Immature natural killer cell (primary cell): ENCODE measurements around the gene SURF2. TPM values are rescaled to one million over a fixed set of nuclear protein-coding genes. Genes with fewer than 3 reads are reported as not detected.
"Not testable (repeated sequence)": the region's sequence is repeated elsewhere in the genome, so short reads cannot be mapped to it uniquely, and the experiment has no call there.

Experiments used
- DNase-seq, 3 donors: peaks; one replicate each; pipeline ENCODE4 v3.0.0; 2022; ENCODE audit warnings: mixed read lengths in 1 of 3
- H3K27ac Mint-ChIP-seq, 6 donors: one replicate each; pipeline ENCODE4 v1.8.0; 2020; ENCODE audit warnings: mixed read lengths in 6 of 6, mild to moderate bottlenecking in 5 of 6, inconsistent platforms in 4 of 6, moderate library complexity in 3 of 6
- H3K27me3 Mint-ChIP-seq, 3 donors: one replicate each; pipeline ENCODE4 v1.8.0; 2020 to 2021; ENCODE audit warnings: low read depth in 3 of 3, mild to moderate bottlenecking in 3 of 3, mixed read lengths in 3 of 3, moderate library complexity in 3 of 3, inconsistent platforms in 1 of 3
- H3K36me3 Mint-ChIP-seq, 3 donors: one replicate each; pipeline ENCODE4 v1.8.0; 2020; ENCODE audit warnings: mixed read lengths in 3 of 3, inconsistent platforms in 2 of 3, mild to moderate bottlenecking in 2 of 3
- H3K4me1 Mint-ChIP-seq, 2 donors: one replicate each; pipeline ENCODE4 v1.8.0; 2020; ENCODE audit warnings: inconsistent platforms in 2 of 2, mild to moderate bottlenecking in 2 of 2, mixed read lengths in 2 of 2, moderate library complexity in 1 of 2
- H3K4me3 Mint-ChIP-seq, 5 donors: one replicate each; pipeline ENCODE4 v1.8.0; 2020; ENCODE audit warnings: mild to moderate bottlenecking in 5 of 5, mixed read lengths in 5 of 5, inconsistent platforms in 3 of 5, moderate library complexity in 3 of 5
- H3K9me3 Mint-ChIP-seq, 6 donors: one replicate each; pipeline ENCODE4 v1.8.0; 2020; ENCODE audit warnings: mild to moderate bottlenecking in 6 of 6, mixed read lengths in 6 of 6, inconsistent platforms in 4 of 6, moderate library complexity in 3 of 6
- polyA plus RNA-seq, 3 donors: library from polyadenylated mRNA; unstranded; fragments of 300-500 nt; fragmentation: Illumina TruSeq; gene quantifications; one replicate each; pipeline ENCODE4 v1.2.3, GENCODE V29; 2021

The SURF2 gene
- polyA plus RNA-seq, 3 donors from 2014 or later = 30.2 to 36.9 (median 34.5) TPM

GRCh38 chr9:133329306-133330156 lies 26.8 kb upstream of the SURF2 start:
- H3K27ac Mint-ChIP-seq = peak overlapping the region in 2 of 6 donors; percentile 59 to 63
- peaks cover 6 to 28% (median 8%) of the 10 kb centered on the region in 3 donors for H3K36me3 Mint-ChIP-seq
- H3K4me1 Mint-ChIP-seq = peaks cover 6 to 29% of the 10 kb centered on the region in 2 donors
- DNase-seq, H3K9me3 Mint-ChIP-seq, H3K4me3 Mint-ChIP-seq, H3K27me3 Mint-ChIP-seq: not testable (repeated sequence)

- peaks cover 0 to 7% (median 3%) of the 10 kb centered on the region in 3 donors for H3K27me3 Mint-ChIP-seq
- H3K36me3 Mint-ChIP-seq = peaks cover 4 to 28% (median 6%) of the 10 kb centered on the region in 3 donors
- no peak for DNase-seq
- H3K4me3 Mint-ChIP-seq = no peak overlapping the region
- H3K27ac Mint-ChIP-seq = no peak overlapping the region
- no peaks in the 10 kb centered on the region for H3K9me3 Mint-ChIP-seq
- peaks cover 22 to 46% of the 10 kb centered on the region in 2 donors for H3K4me1 Mint-ChIP-seq
Observed at GRCh38 chr9:133331221-133331620, 25.1 kb upstream of the SURF2 start.

GRCh38 chr9:133331641-133332380 lies 24.5 kb upstream of the SURF2 start:
- Mint-ChIP-seq H3K36me3 (peaks cover 4 to 28% (median 6%) of the 10 kb centered on the region in 3 donors), H3K4me1 (peaks cover 27 to 50% of the 10 kb centered on the region in 2 donors), H3K9me3 (no peaks in the 10 kb centered on the region), H3K4me3 (no peak overlapping the region), H3K27me3 (peaks cover 0 to 7% (median 3%) of the 10 kb centered on the region in 3 donors), H3K27ac (peak overlapping the region in 1 of 6 donors; percentile 71)
- DNase-seq = no peak

- Mint-ChIP-seq H3K27ac (peak overlapping the region in 1 of 6 donors; percentile 71), H3K36me3 (peaks cover 4 to 28% (median 6%) of the 10 kb centered on the region in 3 donors), H3K4me1 (peaks cover 31 to 50% of the 10 kb centered on the region in 2 donors), H3K27me3 (peaks cover 0 to 7% (median 3%) of the 10 kb centered on the region in 3 donors), H3K4me3 (no peak overlapping the region), H3K9me3 (no peaks in the 10 kb centered on the region)
- no peak for DNase-seq
Observed at GRCh38 chr9:133332381-133332730, 24.0 kb upstream of the SURF2 start.

GRCh38 chr9:133333011-133333410 lies 23.3 kb upstream of the SURF2 start:
- no peak overlapping the region for H3K27ac Mint-ChIP-seq
- H3K4me1 Mint-ChIP-seq = peaks cover 35 to 50% of the 10 kb centered on the region in 2 donors
- H3K9me3 Mint-ChIP-seq = no peaks in the 10 kb centered on the region
- no peak for DNase-seq
- peak overlapping the region in 1 of 5 donors; percentile 15 for H3K4me3 Mint-ChIP-seq
- peaks cover 4 to 28% (median 6%) of the 10 kb centered on the region in 3 donors for H3K36me3 Mint-ChIP-seq
- peaks cover 0 to 7% (median 3%) of the 10 kb centered on the region in 3 donors for H3K27me3 Mint-ChIP-seq

GRCh38 chr9:133333566-133333965 lies 22.8 kb upstream of the SURF2 start:
- H3K4me1 Mint-ChIP-seq = peaks cover 36 to 48% of the 10 kb centered on the region in 2 donors
- no peak overlapping the region for H3K27ac Mint-ChIP-seq
- H3K36me3 Mint-ChIP-seq = peaks cover 4 to 28% (median 6%) of the 10 kb centered on the region in 3 donors
- H3K9me3 Mint-ChIP-seq = no peaks in the 10 kb centered on the region
- H3K4me3 Mint-ChIP-seq = peak overlapping the region in 1 of 5 donors; percentile 15
- H3K27me3 Mint-ChIP-seq = peaks cover 0 to 7% (median 3%) of the 10 kb centered on the region in 3 donors
- no peak for DNase-seq

GRCh38 chr9:133334161-133334560 lies 22.2 kb upstream of the SURF2 start:
- Mint-ChIP-seq H3K4me1 (peaks cover 40 to 48% of the 10 kb centered on the region in 2 donors), H3K27me3 (peaks cover 0 to 7% (median 3%) of the 10 kb centered on the region in 3 donors), H3K27ac (peak overlapping the region in 2 of 6 donors; percentile 35 to 58), H3K9me3 (no peaks in the 10 kb centered on the region), H3K36me3 (peaks cover 7 to 32% (median 11%) of the 10 kb centered on the region in 3 donors), H3K4me3 (peak overlapping the region in 3 of 5 donors; percentile 32 to 97 (median 96))
- no peak for DNase-seq

- H3K27me3 Mint-ChIP-seq, DNase-seq, H3K9me3 Mint-ChIP-seq: not testable (repeated sequence)
- Mint-ChIP-seq H3K4me1 (peaks cover 47 to 51% of the 10 kb centered on the region in 2 donors), H3K36me3 (peaks cover 11 to 33% (median 12%) of the 10 kb centered on the region in 3 donors), H3K4me3 (peak overlapping the region; percentile 96 to 97 (median 96)), H3K27ac (peak overlapping the region; percentile 92 to 96 (median 94))
Observed at GRCh38 chr9:133334888-133335287, 21.5 kb upstream of the SURF2 start.

GRCh38 chr9:133335924-133336811 lies 20.2 kb upstream of the SURF2 start, which contains the start of gene SURF6:
Gene SURF6 (minus strand): TSS chr9:133336188. CDS start chr9:133336132, 56 bp downstream.
- H3K9me3 Mint-ChIP-seq = no peaks in the 10 kb centered on the region

GRCh38 chr9:133339641-133340040 lies 16.7 kb upstream of the SURF2 start:
- H3K4me3 Mint-ChIP-seq = peak overlapping the region; percentile 59 to 81 (median 62)
- H3K27me3 Mint-ChIP-seq = peaks cover 0 to 5% (median 4%) of the 10 kb centered on the region in 3 donors
- DNase-seq = no peak
- peak overlapping the region; percentile 83 to 93 (median 90) for H3K27ac Mint-ChIP-seq
- no peaks in the 10 kb centered on the region for H3K9me3 Mint-ChIP-seq
- H3K4me1 Mint-ChIP-seq = peaks cover 58 to 72% of the 10 kb centered on the region in 2 donors
- H3K36me3 Mint-ChIP-seq = peaks cover 9 to 18% (median 17%) of the 10 kb centered on the region in 3 donors

More at GRCh38 chr9:133335924-133336811, 20.2 kb upstream of the SURF2 start, which contains the start of gene SURF6:
- peak within 1 kb of the TSS; percentile 96 to 97 (median 96) for H3K4me3 Mint-ChIP-seq
- peaks cover 0 to 7% (median 4%) of the 10 kb centered on the region in 3 donors for H3K27me3 Mint-ChIP-seq
- H3K4me1 Mint-ChIP-seq = peaks cover 56 to 60% of the 10 kb centered on the region in 2 donors
- H3K27ac Mint-ChIP-seq = peak within 1 kb of the TSS; percentile 92 to 96 (median 94)
- H3K36me3 Mint-ChIP-seq = peaks cover 10 to 35% (median 17%) of the 10 kb centered on the region in 3 donors
- DNase-seq = peak; percentile 93 to 94 (median 93)

GRCh38 chr9:133340256-133340655 lies 16.1 kb upstream of the SURF2 start:
- Mint-ChIP-seq H3K4me3 (peak overlapping the region; percentile 59 to 81 (median 65)), H3K9me3 (no peaks in the 10 kb centered on the region), H3K27me3 (peaks cover 0 to 5% (median 2%) of the 10 kb centered on the region in 3 donors), H3K36me3 (peaks cover 9 to 18% (median 17%) of the 10 kb centered on the region in 3 donors), H3K27ac (peak overlapping the region; percentile 83 to 93 (median 90)), H3K4me1 (peaks cover 52 to 66% of the 10 kb centered on the region in 2 donors)
- DNase-seq = no peak

GRCh38 chr9:133340916-133341315 lies 15.4 kb upstream of the SURF2 start:
- Mint-ChIP-seq H3K36me3 (peaks cover 9 to 18% (median 17%) of the 10 kb centered on the region in 3 donors), H3K4me3 (peak overlapping the region; percentile 59 to 81 (median 65)), H3K9me3 (no peaks in the 10 kb centered on the region), H3K27ac (peak overlapping the region; percentile 83 to 93 (median 90)), H3K27me3 (peaks cover 0 to 2% (median 1%) of the 10 kb centered on the region in 3 donors), H3K4me1 (peaks cover 45 to 61% of the 10 kb centered on the region in 2 donors)
- DNase-seq = no peak
